Germinal center (tissue), 1 donor: ENCODE results near the gene STK39.

ENCODE experiments used
- DNase-seq: peaks from one replicate; pipeline ENCODE4 v3.0.0; 2012; ENCODE audit warnings: mixed read lengths, low spot score

The STK39 gene

GRCh38 chr2:168182550-168183249 lies 64.7 kb downstream of the STK39 start:
- no peak for DNase-seq

GRCh38 chr2:168181825-168182224 lies 65.6 kb downstream of the STK39 start:
- DNase-seq, result no peak

- DNase-seq, result no peak
These were observed 66.5 kb downstream of the STK39 start for GRCh38 chr2:168180914-168181313.

- DNase-seq, result no peak
These were observed 66.9 kb downstream of the STK39 start for GRCh38 chr2:168180483-168180882.

- DNase-seq, result no peak
These were observed 67.8 kb downstream of the STK39 start for GRCh38 chr2:168179592-168179991.

- no peak for DNase-seq
These were observed 68.7 kb downstream of the STK39 start for GRCh38 chr2:168178520-168179324.

- no peak for DNase-seq
These were observed 71.0 kb downstream of the STK39 start for GRCh38 chr2:168176402-168176801.

- DNase-seq, result no peak
These were observed 71.9 kb downstream of the STK39 start for GRCh38 chr2:168175469-168175868.

- peak; percentile 48 for DNase-seq
These were observed 72.6 kb downstream of the STK39 start for GRCh38 chr2:168174756-168175155.

GRCh38 chr2:168172071-168172470 lies 75.3 kb downstream of the STK39 start:
- no peak for DNase-seq

- no peak for DNase-seq
These were observed 76.2 kb downstream of the STK39 start for GRCh38 chr2:168171059-168171762.

- no peak for DNase-seq
These were observed 78.2 kb downstream of the STK39 start for GRCh38 chr2:168169097-168169745.

GRCh38 chr2:168167511-168168263 lies 79.7 kb downstream of the STK39 start:
- DNase-seq, result no peak

- DNase-seq, result no peak
These were observed 80.4 kb downstream of the STK39 start for GRCh38 chr2:168166902-168167510.

GRCh38 chr2:168165985-168166901 lies 81.2 kb downstream of the STK39 start:
- no peak for DNase-seq

- no peak for DNase-seq
These were observed 82.0 kb downstream of the STK39 start for GRCh38 chr2:168165397-168165796.

GRCh38 chr2:168160897-168161296 lies 86.5 kb downstream of the STK39 start:
- DNase-seq, result no peak

GRCh38 chr2:168159754-168160585 lies 87.4 kb downstream of the STK39 start:
- no peak for DNase-seq

- no peak for DNase-seq
These were observed 88.8 kb downstream of the STK39 start for GRCh38 chr2:168158586-168158985.
